K562 (cell line): Measurements from ENCODE around the gene LRRC31. TPM values are rescaled to one million over a fixed set of nuclear protein-coding genes. Genes with fewer than 3 reads are reported as not detected.

Experiments used
- ATAC-seq: fragments of 200-7000 bp; cut with Tn5 transposase; 3 replicates; pipeline ENCODE4 v1.9.1; 2020; ENCODE audit warnings: moderate library complexity
- BruUV-seq: library from RNA; stranded (reverse); fragments of 400-500 nt; replicated peaks from 2 replicates; lab custom pipeline; 2021; lab: Mats Ljungman, UMichigan
- CTCF ChIA-PET: fragments of 300-600 bp; formaldehyde crosslinking; extraction: SDS; loops from one replicate; lab custom pipeline; 2021; ENCODE audit warnings: low intra/inter-chr PET ratio; lab: Yijun Ruan, JAX
- POLR2A ChIA-PET: fragments of 300-600, 350-650 bp; sonication (Branson Sonifier 250); formaldehyde crosslinking; extraction: SDS; loops from one replicate; lab custom pipeline; 2021; ENCODE audit warnings: antibody characterized with exemption, inconsistent platforms; lab: Yijun Ruan, JAX
- DNase-seq, 4 experiments: peaks; one replicate each; pipeline versions ENCODE4 v3.0.0 to v3.0.0-alpha.2; 2011 to 2018; ENCODE audit warnings: low spot score in 3 of 4, mixed read lengths in 3 of 4; ENCODE audit errors: extremely low read depth in 1 of 4
- FAIRE-seq: peaks from 2 replicates; lab custom pipeline; 2011; peaks lifted over from hg19 to GRCh38; lab: Jason Lieb, UNC
- H2AFZ ChIP-seq: 2 replicates; pipeline ENCODE4 v1.6.0; 2011; ENCODE audit warnings: low read depth, low read length, control low read depth, inconsistent platforms
- H3K27ac ChIP-seq: fragments of 200-600 bp; 3 replicates; pipeline ENCODE4 v1.8.0; 2011; ENCODE audit warnings: low read depth, mild to moderate bottlenecking, control low read depth, inconsistent platforms, low read length, moderate library complexity, mixed read lengths; ENCODE audit errors: extremely low read depth
- H3K27me3 ChIP-seq, 2 experiments: fragments of 300-600 bp in 1 of 2; 2 replicates in 1 of 2; 3 replicates in 1 of 2; pipeline versions ENCODE4 v1.6.0 to v1.8.0; 2011; ENCODE audit warnings: inconsistent platforms in 2 of 2, low read length in 2 of 2, mild to moderate bottlenecking in 1 of 2, mixed read lengths in 1 of 2, moderate library complexity in 1 of 2; ENCODE audit not compliant: control insufficient read depth in 2 of 2, insufficient read depth in 2 of 2
- H3K36me3 ChIP-seq: fragments of 300-600 bp; 3 replicates; pipeline ENCODE4 v1.8.0; 2011; ENCODE audit warnings: mild to moderate bottlenecking, low read length, inconsistent platforms; ENCODE audit not compliant: control insufficient read depth, insufficient read depth
- H3K4me1 ChIP-seq, 2 experiments: fragments of 200-600 bp in 1 of 2; replicated peaks in 1 of 2; 2 replicates in 1 of 2; 3 replicates in 1 of 2; pipeline versions ENCODE4 v1.5.1 to v1.8.0; 2011; ENCODE audit warnings: inconsistent platforms in 2 of 2, low read length in 2 of 2, mild to moderate bottlenecking in 1 of 2, mixed read lengths in 1 of 2, moderate library complexity in 1 of 2; ENCODE audit not compliant: control insufficient read depth in 2 of 2, insufficient read depth in 2 of 2
- H3K4me2 ChIP-seq: 2 replicates; pipeline ENCODE4 v1.6.1; 2011; ENCODE audit warnings: low read length, control low read depth, inconsistent platforms, mixed read lengths; ENCODE audit not compliant: insufficient read depth
- H3K4me3 ChIP-seq: fragments of 200-600 bp; sonication (generic), shearing (Covaris generic); 2 replicates; pipeline ENCODE4 v1.5.1; 2016; ENCODE audit warnings: control low read depth, inconsistent platforms
- H3K79me2 ChIP-seq: fragments of 200-600 bp; 3 replicates; pipeline ENCODE4 v1.8.0; 2011; ENCODE audit warnings: low read length, inconsistent platforms; ENCODE audit not compliant: control insufficient read depth, insufficient read depth
- H3K9ac ChIP-seq, 2 experiments: 2 replicates each; pipeline versions ENCODE4 v1.6.0 to v1.6.1; 2011; ENCODE audit warnings: low read depth in 2 of 2, low read length in 2 of 2, control low read depth in 1 of 2, inconsistent platforms in 1 of 2, mild to moderate bottlenecking in 1 of 2, mixed read lengths in 1 of 2; ENCODE audit not compliant: insufficient read depth in 1 of 2
- H3K9me1 ChIP-seq: one replicate; pipeline ENCODE4 v1.6.0; 2011; ENCODE audit warnings: inconsistent platforms, mild to moderate bottlenecking, low read length, moderate library complexity; ENCODE audit not compliant: control insufficient read depth, insufficient read depth
- H3K9me3 ChIP-seq: replicated peaks from 2 replicates; pipeline ENCODE4 v1.5.1; 2011; ENCODE audit warnings: low read depth, low read length, inconsistent platforms; ENCODE audit not compliant: control insufficient read depth, insufficient read depth
- H4K20me1 ChIP-seq: replicated peaks from 2 replicates; pipeline ENCODE4 v1.6.1; 2011; ENCODE audit warnings: low read length, inconsistent platforms, mixed read lengths; ENCODE audit not compliant: control insufficient read depth, insufficient read depth
- C11orf30 ChIP-seq: fragments of 450-650 bp; IDR thresholded peaks from 2 replicates; pipeline ENCODE4 v1.6.1; 2016; ENCODE audit warnings: low read depth, mild to moderate bottlenecking
- CEBPB ChIP-seq: fragments of 450-650 bp; IDR thresholded peaks from 2 replicates; pipeline ENCODE4 v1.6.1; 2016; ENCODE audit warnings: missing genetic modification characterization, missing compliant biosample characterization
- CHD2 ChIP-seq: IDR thresholded peaks from 2 replicates; pipeline ENCODE4 v1.6.1; 2011; ENCODE audit warnings: low read depth, low read length
- MAFG ChIP-seq: fragments of 450-650 bp; conservative IDR thresholded peaks from 2 replicates; pipeline ENCODE4 v1.6.1; 2016; ENCODE audit warnings: missing genetic modification characterization, missing compliant biosample characterization
- ZBTB49 ChIP-seq: sonication (generic); formaldehyde crosslinking; IDR thresholded peaks from 2 replicates; pipeline ENCODE4 v1.8.0; 2022; ENCODE audit warnings: missing genetic modification reagents, mild to moderate bottlenecking, borderline replicate concordance
- ZNF146 ChIP-seq: IDR thresholded peaks from one replicate; pipeline ENCODE4 v1.6.1; 2018; ENCODE audit warnings: missing compliant biosample characterization; ENCODE audit not compliant: unreplicated experiment
- ZNF316 ChIP-seq: fragments of 450-650 bp; IDR thresholded peaks from 2 replicates; pipeline ENCODE4 v1.6.1; 2016
- WGBS: fragments of 100-300 bp; shearing (Covaris generic); methylation state at CpG from one replicate; pipeline ENCODE4 v1.1.6; 2016; ENCODE audit warnings: low coverage, mixed read lengths; ENCODE audit not compliant: insufficient coverage; ENCODE audit errors: missing lambda C conversion rate; 5-methylcytosine and 5-hydroxymethylcytosine counted together
- in situ Hi-C: fragments of 300-500 bp; cut with MboI; formaldehyde crosslinking; loops from 4 replicates; pipeline ENCODE4 v1.15.0; 2018; ENCODE audit warnings: inconsistent platforms, mixed read lengths
- intact Hi-C: fragments of 100-400 bp; cut with micrococcal nuclease; formaldehyde crosslinking; loops from 2 replicates; pipeline ENCODE4 v1.14.2; 2022
- polyA plus RNA-seq, 8 experiments: library from polyadenylated mRNA; depleted of rRNA in 4 of 8; stranded (reverse) in 5 of 8; unstranded in 3 of 8; fragments of >200 nt; fragmentation: Nextera tagmentation in 2 of 8; fragmentation: Illumina TruSeq in 1 of 8; extraction: Ambion mirVana in 2 of 8; extraction: Trizol in 1 of 8; gene quantifications; 2 replicates each; pipeline versions ENCODE4 v1.2.1 to v1.2.3, GENCODE V29; 2011 to 2014; ENCODE audit warnings: inconsistent platforms in 1 of 8, missing spikeins in 1 of 8
- total RNA-seq, 7 experiments: library from RNA; depleted of rRNA in 6 of 7; stranded (reverse); fragments of >200 nt in 6 of 7; fragmentation: Illumina TruSeq in 2 of 7; extraction: Trizol in 2 of 7; gene quantifications; 2 replicates each; pipeline versions ENCODE4 v1.2.1 to v1.2.3, GENCODE V29; 2011 to 2021; ENCODE audit warnings: low replicate concordance in 1 of 7

LRRC31 gene
- total and polyA plus RNA-seq, 9 of the 15 experiments (the other 6 are each of a cell fraction or from before 2014, with no cell fraction given), result not detected

GRCh38 chr3:169867584-169868210, 2.0 kb downstream of the LRRC31 start:
- H3K4me1 ChIP-seq, result no peaks in the 10 kb centered on the region
- no peaks in the 10 kb centered on the region for H3K36me3 ChIP-seq
- ATAC-seq (no peak), FAIRE-seq (no peak), DNase-seq (no peak)
- no peaks in the 10 kb centered on the region for H4K20me1 ChIP-seq
- TF ChIP-seq ZBTB49 (CRISPR knock-in tag), result no peak
- TF ChIP-seq CHD2, result no peak
- TF ChIP-seq ZNF146 (CRISPR knock-in tag), result peak; percentile 61
- peak; percentile 61 for TF ChIP-seq CEBPB (tag)
- peak; percentile 36; the same call in 1 of the 2 replicates for TF ChIP-seq MAFG (tag)
- peak; percentile 42; the same call in 1 of the 2 replicates for TF ChIP-seq C11orf30
- TF ChIP-seq ZNF316, result peak; percentile 70
- H2AFZ ChIP-seq, result no peak overlapping the region
- intact Hi-C loops (loop anchor here (10.0 kb wide), 1 partner anchor 437 kb away; no protein-coding TSS in a partner anchor), in situ Hi-C loops (no loop called here)
- no peaks in the 10 kb centered on the region for H3K9me1 ChIP-seq
- H3K79me2 ChIP-seq, result no peaks in the 10 kb centered on the region
- H3K9me3 ChIP-seq, result no peaks in the 10 kb centered on the region
- ChIA-PET CTCF (no interaction called here), POLR2A (no interaction called here)
- no peak overlapping the region for H3K4me2 ChIP-seq
- H3K9ac ChIP-seq, result no peak overlapping the region
- no peak overlapping the region for H3K27ac ChIP-seq
- 13% methylated on average over 3 of the region's 3 CpGs for WGBS
- H3K27me3 ChIP-seq, result peaks cover 0 to 3% of the 10 kb centered on the region in 2 experiments; a peak in 1 of 5 replicates
- H3K4me3 ChIP-seq, result no peak overlapping the region
- no TSS peak for BruUV-seq
